HepG2 (cell line): ENCODE measurements around the gene ENSA. TPM values are rescaled to one million over a fixed set of nuclear protein-coding genes. Genes with fewer than 3 reads are reported as not detected.

Source experiments
- AHDC1 ChIP-seq: sonication (generic); formaldehyde crosslinking; IDR thresholded peaks from 2 replicates; pipeline ENCODE4 v1.5.1; 2020; ENCODE audit warnings: mild to moderate bottlenecking, missing genetic modification reagents, borderline replicate concordance
- ATF4 ChIP-seq, 2 experiments: fragments of 450-650 bp in 1 of 2; sonication (generic) in 1 of 2; formaldehyde crosslinking; IDR thresholded peaks; 2 replicates each; pipeline versions ENCODE4 v1.5.0 to v1.8.0; 2020 to 2022; ENCODE audit warnings: mild to moderate bottlenecking in 1 of 2, missing genetic modification reagents in 1 of 2
- CC2D1A ChIP-seq: sonication (generic); formaldehyde crosslinking; IDR thresholded peaks from 2 replicates; pipeline ENCODE4 v1.8.1; 2023; ENCODE audit warnings: mild to moderate bottlenecking, missing genetic modification reagents
- CREM ChIP-seq, 2 experiments: sonication (generic) in 1 of 2; formaldehyde crosslinking in 1 of 2; IDR thresholded peaks; 2 replicates each; pipeline versions ENCODE4 v1.4.0 to v1.6.1; 2016 to 2020; ENCODE audit warnings: antibody characterized with exemption in 1 of 2, mild to moderate bottlenecking in 1 of 2, missing genetic modification reagents in 1 of 2
- ETS1 ChIP-seq: sonication (generic); formaldehyde crosslinking; IDR thresholded peaks from 2 replicates; pipeline ENCODE4 v1.4.0; 2020; ENCODE audit warnings: missing genetic modification reagents
- GATAD1 ChIP-seq: IDR thresholded peaks from 2 replicates; pipeline ENCODE4 v1.6.1; 2016; ENCODE audit warnings: missing genetic modification reagents, missing compliant biosample characterization
- HNRNPK ChIP-seq: fragments of 200-400 bp; formaldehyde crosslinking; IDR thresholded peaks from 2 replicates; pipeline ENCODE4 v1.6.1; 2018; ENCODE audit warnings: low read length, low read depth, moderate library complexity, mild to moderate bottlenecking; ENCODE audit not compliant: poor library complexity, severe bottlenecking
- NONO ChIP-seq, 2 experiments: fragments of 450-650 bp in 1 of 2; sonication (generic) in 1 of 2; formaldehyde crosslinking in 1 of 2; IDR thresholded peaks in 1 of 2; conservative IDR thresholded peaks in 1 of 2; 2 replicates each; pipeline versions ENCODE4 v1.6.1 to v1.8.0; 2017 to 2022; ENCODE audit warnings: mild to moderate bottlenecking in 1 of 2, missing genetic modification reagents in 1 of 2, moderate library complexity in 1 of 2
- SRSF4 ChIP-seq: fragments of 200-400 bp; formaldehyde crosslinking; IDR thresholded peaks from one replicate; pipeline ENCODE4 v1.6.1; 2018; ENCODE audit warnings: mild to moderate bottlenecking, low read depth, low read length, moderate library complexity; ENCODE audit not compliant: poor library complexity, severe bottlenecking
- TRIM22 ChIP-seq: fragments of 450-650 bp; IDR thresholded peaks from 2 replicates; pipeline ENCODE4 v1.6.1; 2017
- ZFP91 ChIP-seq: sonication (generic); formaldehyde crosslinking; IDR thresholded peaks from 2 replicates; pipeline ENCODE4 v1.9.0; 2022; ENCODE audit warnings: missing genetic modification reagents, mild to moderate bottlenecking, borderline replicate concordance
- ZMYM2 ChIP-seq: sonication (generic); formaldehyde crosslinking; IDR thresholded peaks from 2 replicates; pipeline ENCODE4 v1.8.0; 2022; ENCODE audit warnings: mild to moderate bottlenecking, missing genetic modification reagents
- ZNF234 ChIP-seq: sonication (generic); formaldehyde crosslinking; conservative IDR thresholded peaks from 2 replicates; pipeline ENCODE4 v1.5.1; 2020; ENCODE audit warnings: mild to moderate bottlenecking, missing genetic modification reagents
- ZNF781 ChIP-seq: sonication (generic); formaldehyde crosslinking; IDR thresholded peaks from 2 replicates; pipeline ENCODE4 v1.5.1; 2020; ENCODE audit warnings: borderline replicate concordance, mild to moderate bottlenecking, missing genetic modification reagents; ENCODE audit errors: not compliant biosample characterization
- ZNF83 ChIP-seq: sonication (generic); formaldehyde crosslinking; IDR thresholded peaks from 2 replicates; pipeline ENCODE4 v1.4.0; 2020; ENCODE audit warnings: missing genetic modification reagents, mild to moderate bottlenecking, borderline replicate concordance
- polyA plus RNA-seq, 8 experiments: library from polyadenylated mRNA; depleted of rRNA in 3 of 8; stranded (reverse) in 7 of 8; unstranded in 1 of 8; fragments of >200 nt; fragmentation: Illumina TruSeq in 4 of 8; extraction: Trizol in 4 of 8; gene quantifications; 2 replicates each; pipeline versions ENCODE4 v1.2.1 to v1.2.3, GENCODE V29; 2011 to 2016; ENCODE audit warnings: low read depth in 4 of 8, missing spikeins in 1 of 8, mixed read lengths in 1 of 8; ENCODE audit not compliant: insufficient read depth in 1 of 8
- total RNA-seq, 5 experiments: library from RNA; depleted of rRNA; stranded (reverse); fragments of >200 nt; fragmentation: Illumina TruSeq; extraction: Trizol; gene quantifications; 2 replicates each; pipeline ENCODE4 v1.2.3, GENCODE V29; 2016; ENCODE audit warnings: low read depth in 1 of 5

The ENSA gene
- total and polyA plus RNA-seq, 2 of the 13 experiments (the other 11 are each of a cell fraction or from before 2014, with no cell fraction given): 54.5 to 111 TPM

- TF ChIP-seq CREM (IDR thresholded peaks at IDR 0.05) (0 out of 2 replicates have a peak, but pooled peaks have one; percentile 36), CREM (CRISPR knock-in tag; IDR thresholded peaks at IDR 0.05) (0 out of 2 replicates have a peak, but pooled peaks have one; percentile 34), AHDC1 (no peak; the same call in 1 of the 2 replicates), TRIM22 (no peak), ZNF234 (peak; percentile 62; the same call in 1 of the 2 replicates), NONO (IDR thresholded peaks at IDR 0.05) (no peak), NONO (CRISPR knock-in tag; conservative IDR thresholded peaks at IDR 0.05) (peak; percentile 61), GATAD1 (peak; percentile 62), ZFP91 (CRISPR knock-in tag) (peak; percentile 53; the same call in 1 of the 2 replicates), ZMYM2 (CRISPR knock-in tag) (no peak), ZNF781 (CRISPR knock-in tag) (no peak), CC2D1A (CRISPR knock-in tag) (no peak), HNRNPK (peak; percentile 86), ZNF83 (CRISPR knock-in tag) (no peak), ATF4 (CRISPR knock-in tag; IDR thresholded peaks at IDR 0.05) (peak in 1 of 2 experiments; percentile 49; a peak in 1 of 4 replicates), ETS1 (CRISPR knock-in tag) (no peak), SRSF4 (peak; percentile 66)
Measured at GRCh38 chr1:150579110-150579944, 50.1 kb downstream of the ENSA start, which contains the start of gene MCL1 (continued).
